SK-MEL-5 (cell line): Measurements from ENCODE around the gene KLC1. TPM values are rescaled to one million over a fixed set of nuclear protein-coding genes. Genes with fewer than 3 reads are reported as not detected.

Experiments
- DNase-seq: peaks from one replicate; pipeline ENCODE4 v3.0.0-alpha.2; 2016; ENCODE audit warnings: low read depth, low spot score
- in situ Hi-C: cut with HindIII; loops from 2 replicates; pipeline ENCODE4 v1.10.0; 2016; ENCODE audit warnings: low sequenced_read_pairs, high pct_unique_total_duplicates, low pct_unique_long_range_greater_than_20kb
- small RNA-seq, 2 experiments: library from RNA; depleted of rRNA; stranded (forward); fragments of <200 nt; gene quantifications; one replicate each; pipeline ENCODE3, GENCODE V24; 2014
- total RNA-seq: library from RNA; depleted of rRNA; stranded (reverse); fragments of >200 nt; shearing (Covaris generic); gene quantifications from 2 replicates; pipeline ENCODE4 v1.2.3, GENCODE V29; 2014; rRNA removed

KLC1 gene
- total RNA-seq, 1 experiment from 2014 or later = 128 TPM

DNA sequence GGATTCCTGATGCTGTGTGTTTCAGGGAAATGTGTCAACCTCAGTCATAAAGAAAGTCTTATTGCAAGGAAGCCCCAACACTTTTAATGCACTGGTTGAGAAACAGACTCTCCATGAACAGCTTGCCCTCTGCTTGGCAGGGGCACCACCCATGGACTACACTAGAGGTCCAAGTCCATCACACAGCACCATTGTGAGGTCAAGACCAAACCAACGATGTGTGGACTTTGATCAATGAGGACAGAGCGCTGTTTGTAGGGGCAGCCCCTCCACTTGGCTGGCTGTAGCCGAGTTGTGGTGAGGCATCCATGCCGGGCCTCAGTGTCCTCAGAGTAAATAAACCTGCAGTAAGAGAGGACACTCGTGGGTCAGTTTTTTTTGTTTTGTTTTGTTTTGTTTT lies 116.4 kb downstream of the KLC1 start:
- in situ Hi-C loops = no loop called here
- DNase-seq = no peak

DNA sequence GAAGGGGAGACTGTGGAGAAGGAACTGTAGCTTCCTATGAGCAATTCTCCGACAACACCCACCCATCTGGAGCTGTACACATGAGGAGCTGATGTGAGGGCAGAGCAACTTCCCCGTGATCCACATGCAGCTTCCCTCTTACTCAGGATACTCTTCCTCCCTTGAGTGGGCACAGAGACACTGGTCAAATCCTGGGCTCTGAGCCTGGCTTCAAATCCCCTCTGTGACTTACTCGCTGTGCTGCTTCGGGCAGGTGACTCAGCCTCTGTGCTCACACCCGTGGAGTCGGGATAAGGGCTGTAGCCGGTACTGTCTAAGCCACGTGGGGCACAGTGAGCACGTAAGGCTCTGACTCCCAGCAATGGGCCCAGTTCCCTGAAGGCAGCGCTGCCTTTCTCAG lies 117.7 kb downstream of the KLC1 start:
- no peak for DNase-seq
- in situ Hi-C loops = no loop called here

DNA sequence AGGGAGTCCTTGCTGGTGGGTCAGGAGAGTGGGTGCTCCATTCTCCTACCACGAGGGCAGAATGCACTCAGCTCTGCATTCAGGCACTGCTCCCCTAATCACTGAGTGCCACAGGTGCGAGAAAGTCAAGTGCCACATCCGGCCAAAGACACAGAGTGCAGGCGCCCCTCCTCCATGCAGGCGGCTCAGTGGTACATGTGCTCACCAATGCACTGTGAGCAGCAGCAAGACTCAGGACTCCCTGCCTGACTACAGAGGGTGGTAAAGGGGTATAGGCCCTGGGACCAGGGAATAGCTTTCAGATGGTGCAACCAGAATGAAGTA lies 119.5 kb downstream of the KLC1 start:
- in situ Hi-C loops = no loop called here
- no peak for DNase-seq

DNA sequence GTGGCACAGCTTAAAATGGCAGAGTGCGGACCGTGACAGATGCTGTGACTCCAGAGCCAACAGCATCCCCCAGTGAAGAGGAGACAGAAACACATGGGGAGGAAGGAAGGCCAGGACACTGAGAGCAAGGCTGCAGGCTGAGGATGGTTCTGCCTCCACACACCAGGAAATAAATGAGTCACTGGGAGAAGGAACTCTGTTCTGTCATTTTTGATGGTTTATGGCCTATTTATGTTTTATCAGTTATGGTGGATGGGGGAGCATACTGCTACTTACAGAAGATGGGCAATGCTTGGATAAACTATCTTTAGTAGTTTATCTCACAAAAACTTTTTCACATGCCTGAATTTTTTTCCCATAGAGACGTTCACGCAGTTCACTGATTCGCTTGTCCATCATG lies 120.4 kb downstream of the KLC1 start:
- DNase-seq = no peak
- in situ Hi-C loops = no loop called here

DNA sequence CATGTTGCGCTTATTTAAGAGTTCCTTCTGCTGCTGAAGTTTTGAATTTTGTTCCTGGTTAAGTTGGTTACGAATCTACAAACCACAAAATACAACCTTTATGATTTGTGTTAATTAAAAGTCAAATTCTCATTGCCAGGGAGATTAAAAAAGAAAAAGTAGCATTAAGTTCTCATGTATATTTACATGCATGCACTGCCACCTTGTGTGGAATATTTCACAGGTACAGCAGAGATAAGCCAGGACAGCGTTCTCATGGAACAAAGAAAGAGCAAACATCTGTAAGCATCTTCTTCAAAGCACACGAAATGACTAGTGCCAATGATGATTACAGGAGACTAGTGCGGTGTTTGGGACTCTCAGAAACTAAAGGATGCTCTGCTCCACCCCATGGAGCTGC lies 120.8 kb downstream of the KLC1 start:
- no peak for DNase-seq
- in situ Hi-C loops = no loop called here

Small RNAs within 50 kb of the gene (small RNA-seq; reads per million reads assigned to genes)
- gene RF00019 = 0 reads per million in 2 experiments

Other genes with a start within 250 kb of the KLC1 start
- gene MARK3, start 243.8 kb upstream of the KLC1 start, total RNA-seq = 57.2 and 60.6 TPM in 2 replicates
- gene CKB, start 106.4 kb upstream of the KLC1 start, total RNA-seq = 14.1 and 21.2 TPM in 2 replicates
- gene TRMT61A, start 100.0 kb upstream of the KLC1 start, total RNA-seq = 19.0 and 19.9 TPM in 2 replicates
- gene BAG5, start 66.6 kb upstream of the KLC1 start, total RNA-seq = 25.2 and 26.9 TPM in 2 replicates
- 39.4 and 40.4 TPM in 2 replicates for gene COA8, start 66.3 kb upstream of the KLC1 start, total RNA-seq
- 27.7 and 33.5 TPM in 2 replicates for gene XRCC3, start 86.2 kb downstream of the KLC1 start, total RNA-seq
- gene ZFYVE21, start 86.6 kb downstream of the KLC1 start, total RNA-seq = 22.1 and 33.2 TPM in 2 replicates
- gene PPP1R13B, start 218.4 kb downstream of the KLC1 start, total RNA-seq = 3.2 and 6.2 TPM in 2 replicates